CD4-positive, alpha-beta T cell treated with Interleukin-17A for 1 hour (primary cell): ENCODE results near the gene FGFR3.
A peak's percentile ranks its signal among the peaks of the same experiment; 100 is the strongest.

Experiments used
- DNase-seq: peaks from one replicate; pipeline ENCODE4 v3.0.0-alpha.2; 2020

FGFR3 gene

DNA sequence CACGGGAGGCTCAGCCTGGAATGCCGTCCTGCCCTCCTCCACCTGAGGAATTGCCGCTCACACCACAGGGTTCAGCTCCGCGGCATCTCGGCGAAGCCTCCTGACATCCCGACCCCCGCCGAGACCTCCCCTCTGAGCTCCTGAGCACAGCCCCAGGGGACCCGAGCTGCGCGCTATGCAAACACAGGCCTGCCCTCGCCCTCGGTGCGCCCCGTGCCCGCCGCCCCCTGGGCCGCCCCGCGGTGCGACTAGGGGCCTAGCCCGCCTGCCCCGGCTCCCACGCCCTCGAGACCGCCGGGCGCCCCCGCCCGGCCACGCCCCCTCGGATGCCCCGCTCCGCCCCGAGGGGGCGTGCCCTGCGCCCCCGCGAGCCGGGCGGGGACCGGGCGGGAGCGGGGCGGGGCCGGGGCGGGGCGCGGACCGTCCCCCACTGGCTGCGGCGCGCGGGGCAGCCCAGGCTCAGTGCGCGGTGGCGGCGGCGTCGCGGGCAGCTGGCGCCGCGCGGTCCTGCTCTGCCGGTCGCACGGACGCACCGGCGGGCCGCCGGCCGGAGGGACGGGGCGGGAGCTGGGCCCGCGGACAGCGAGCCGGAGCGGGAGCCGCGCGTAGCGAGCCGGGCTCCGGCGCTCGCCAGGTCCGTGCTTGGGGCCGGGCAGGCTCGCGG is at the start of gene FGFR3:
FGFR3 (plus strand) TSS at position 462 of the 664 bp plus-strand sequence. CDS start 642 bp downstream, outside the sequence.
- peak; percentile 25 for DNase-seq

DNA sequence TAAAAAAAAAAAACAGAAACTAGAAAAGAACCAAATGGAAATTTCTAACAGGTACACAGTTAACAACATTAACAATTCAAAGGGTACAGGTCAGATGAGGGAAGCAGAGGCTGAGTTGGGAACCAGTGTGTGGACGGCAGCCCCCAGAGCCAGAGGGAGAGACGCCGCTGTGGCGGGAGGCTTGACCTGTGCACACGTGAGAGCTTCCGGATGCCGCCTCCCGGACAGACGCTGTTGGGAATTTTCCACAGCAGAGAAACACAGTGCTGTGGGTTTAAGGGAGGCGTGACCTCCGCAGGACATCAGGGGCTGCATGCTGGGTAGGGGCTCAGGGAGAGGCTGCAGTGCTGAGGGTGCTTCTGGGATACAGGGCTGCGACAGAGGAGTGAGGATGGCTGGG is 49.5 kb upstream of the FGFR3 start:
- DNase-seq = no peak

DNA sequence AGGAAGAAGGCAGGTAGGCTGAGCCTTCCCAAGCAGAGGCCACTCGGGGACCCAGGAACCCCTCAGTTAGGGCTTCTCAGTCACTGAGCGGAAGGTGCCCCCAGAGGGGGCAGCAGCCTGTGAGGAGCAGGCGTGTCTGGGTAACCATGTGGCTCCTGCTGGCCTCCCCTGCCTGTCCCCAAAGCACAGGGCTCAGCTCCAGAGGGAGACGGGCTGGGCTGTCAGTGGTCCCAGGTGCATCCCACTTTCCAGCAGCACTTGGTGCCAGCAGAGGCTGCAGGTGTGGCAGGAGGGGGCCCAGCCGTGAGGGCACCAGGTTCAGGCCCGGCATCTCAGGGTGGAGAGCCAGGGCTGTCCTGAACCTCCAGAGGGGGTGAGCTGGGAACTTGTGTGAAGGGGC is 49.1 kb upstream of the FGFR3 start:
- DNase-seq = no peak

DNA sequence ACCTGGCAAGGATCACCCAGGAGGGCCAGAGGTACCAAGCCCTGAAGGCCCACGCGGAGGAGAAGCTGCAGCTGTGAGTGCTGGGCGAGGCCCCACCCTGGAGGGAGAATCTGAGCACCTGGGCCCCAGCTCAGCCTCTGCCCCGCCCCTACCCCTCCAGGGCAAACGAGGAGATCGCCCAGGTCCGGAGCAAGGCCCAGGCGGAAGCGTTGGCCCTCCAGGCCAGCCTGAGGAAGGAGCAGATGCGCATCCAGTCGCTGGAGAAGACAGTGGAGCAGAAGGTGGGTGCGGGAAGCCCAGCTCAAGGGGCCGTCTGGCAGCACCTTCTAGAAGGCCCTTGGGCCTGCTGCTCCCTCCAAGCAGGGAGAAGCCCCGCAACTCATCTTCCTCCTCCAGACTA is 48.5 kb upstream of the FGFR3 start:
- DNase-seq = no peak

DNA sequence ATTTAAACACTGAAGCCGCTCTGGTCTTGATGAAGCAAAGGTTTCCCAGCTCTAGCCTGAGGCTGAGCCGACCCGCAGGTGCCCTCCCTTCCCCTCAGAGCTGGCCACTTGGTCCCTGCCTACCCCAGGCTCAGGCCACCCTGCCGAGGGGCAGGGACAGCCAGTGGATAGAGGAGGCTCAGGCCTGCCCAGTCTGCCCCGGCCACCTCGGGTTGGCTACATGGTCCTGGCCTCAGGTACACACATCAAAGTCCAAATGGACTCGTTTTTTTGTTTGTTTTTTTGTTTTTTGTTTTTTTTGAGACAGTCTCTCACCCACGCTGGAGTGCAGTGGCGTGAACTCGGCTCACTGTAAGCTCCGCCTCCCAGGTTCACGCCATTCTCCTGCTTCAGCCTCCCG is 47.9 kb upstream of the FGFR3 start:
- DNase-seq = no peak

DNA sequence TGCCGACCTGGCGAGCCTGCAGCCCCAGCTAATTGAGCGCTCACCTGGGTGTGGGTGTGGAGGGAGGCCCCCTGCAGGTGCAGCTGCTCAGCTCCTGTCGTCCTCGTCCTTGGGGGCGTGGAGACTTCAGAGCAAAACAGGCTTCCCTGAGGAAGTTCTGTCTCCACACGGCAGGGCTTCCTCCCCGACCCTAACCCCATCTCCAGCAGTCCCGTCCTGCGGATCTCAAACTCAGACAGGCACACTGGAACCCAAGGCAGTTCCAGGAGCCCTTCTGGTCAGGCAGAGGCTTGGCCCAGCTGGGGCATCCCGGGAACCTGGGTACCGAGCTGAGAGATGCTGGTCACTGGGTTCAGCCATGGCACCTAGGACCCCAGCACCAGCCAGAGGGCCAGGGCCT is 47.4 kb upstream of the FGFR3 start:
- DNase-seq = no peak

DNA sequence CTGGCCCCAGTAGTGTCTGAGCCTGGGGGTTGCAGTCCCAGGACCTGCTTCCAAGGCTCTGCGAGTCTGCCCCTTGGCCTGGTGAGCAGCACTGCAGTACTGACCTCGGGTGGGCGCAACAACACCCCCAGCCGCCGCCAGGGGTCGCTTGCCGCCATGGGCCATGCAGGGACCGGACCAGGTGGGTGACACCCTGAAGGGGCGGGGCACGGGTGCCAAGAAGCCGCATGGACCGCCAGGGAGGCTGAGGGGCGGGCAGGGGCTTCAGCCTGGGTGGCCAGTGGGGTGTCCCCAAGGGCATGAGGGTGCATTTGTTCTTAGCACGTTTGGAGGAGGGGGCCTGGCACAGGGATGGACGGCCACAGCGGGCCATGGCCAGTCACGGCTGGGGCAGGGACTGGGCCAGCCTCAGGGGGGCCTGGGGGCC is 46.8 kb upstream of the FGFR3 start:
- DNase-seq = peak; percentile 75

DNA sequence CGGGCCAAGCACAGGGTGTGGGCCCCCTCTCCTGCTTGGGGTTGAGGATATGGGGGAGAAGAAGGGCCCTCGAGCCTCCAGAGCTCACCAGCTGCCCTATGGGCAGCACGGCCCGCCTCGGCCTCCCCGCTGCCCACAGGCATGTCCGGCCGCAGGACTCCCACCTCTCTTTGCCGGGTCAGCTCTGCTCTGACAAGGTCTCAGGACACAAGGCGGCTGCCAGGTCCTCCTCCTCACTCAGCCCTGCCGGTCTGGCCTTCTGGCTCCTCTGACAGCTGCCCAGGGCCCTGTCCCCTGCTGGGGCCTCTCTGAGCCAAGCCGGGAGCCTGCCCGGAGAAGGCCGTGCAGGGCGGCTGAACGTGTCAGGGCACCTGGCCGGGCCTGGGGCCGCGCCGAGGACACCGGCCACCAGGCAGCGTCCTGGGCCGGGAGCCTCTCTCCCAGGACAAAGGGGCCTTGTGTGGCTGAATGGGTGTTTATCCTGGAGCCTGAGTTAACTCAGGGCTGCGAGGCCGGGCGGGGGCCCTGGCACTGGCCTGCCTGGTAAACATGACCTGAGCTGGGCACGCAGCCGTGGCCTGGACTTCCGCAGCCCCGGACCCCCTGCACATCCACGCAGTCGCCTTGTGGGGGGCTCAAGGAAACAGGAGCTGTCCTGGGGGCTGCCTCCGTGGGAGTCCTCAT is 46.0 kb upstream of the FGFR3 start:
- DNase-seq = no peak

DNA sequence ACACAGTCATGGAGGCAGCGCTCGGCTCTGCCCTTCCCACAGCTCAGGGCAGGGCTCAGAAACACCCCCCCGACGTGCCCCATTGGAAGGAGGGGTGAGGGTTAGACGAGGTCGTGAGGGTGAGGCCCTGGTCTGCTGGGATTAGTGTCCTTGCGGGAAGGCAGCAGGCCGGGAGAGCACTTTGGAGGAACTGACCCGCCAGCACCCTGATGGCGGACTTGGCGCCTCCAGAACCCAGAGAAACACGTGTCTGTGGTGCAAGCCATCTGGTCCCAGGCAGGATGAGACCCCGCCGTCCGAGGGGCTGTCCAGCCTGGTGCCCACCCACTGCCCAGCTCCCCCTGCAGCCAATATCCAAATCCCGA is 45.5 kb upstream of the FGFR3 start:
- no peak for DNase-seq

DNA sequence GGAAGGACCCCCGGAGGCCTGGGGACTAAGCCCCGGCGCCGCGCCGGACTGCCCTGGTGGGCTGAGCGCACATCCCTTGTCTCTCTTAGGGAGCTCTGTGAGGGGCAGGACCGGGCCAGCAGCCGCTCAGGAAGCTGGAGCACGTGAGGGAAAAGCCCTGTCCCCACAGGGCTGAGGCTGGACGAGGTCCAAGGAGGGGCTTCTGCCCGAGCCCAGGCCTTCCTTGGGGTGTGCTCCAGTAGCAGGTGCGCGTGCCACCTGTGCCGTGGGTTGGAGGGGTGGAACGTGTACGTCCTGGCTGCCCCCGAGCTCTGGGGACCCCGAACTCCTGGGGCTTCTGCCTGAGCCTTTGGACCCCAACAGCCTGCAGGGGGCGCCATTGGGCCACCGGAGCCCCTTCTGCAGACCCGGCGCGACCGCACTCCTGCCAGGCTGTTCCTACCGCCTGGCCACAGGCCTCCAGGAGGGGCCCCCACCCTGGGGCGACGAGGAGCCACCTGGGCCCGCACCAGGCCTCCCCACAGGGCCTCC is 44.6 kb upstream of the FGFR3 start:
- DNase-seq = peak; percentile 71

DNA sequence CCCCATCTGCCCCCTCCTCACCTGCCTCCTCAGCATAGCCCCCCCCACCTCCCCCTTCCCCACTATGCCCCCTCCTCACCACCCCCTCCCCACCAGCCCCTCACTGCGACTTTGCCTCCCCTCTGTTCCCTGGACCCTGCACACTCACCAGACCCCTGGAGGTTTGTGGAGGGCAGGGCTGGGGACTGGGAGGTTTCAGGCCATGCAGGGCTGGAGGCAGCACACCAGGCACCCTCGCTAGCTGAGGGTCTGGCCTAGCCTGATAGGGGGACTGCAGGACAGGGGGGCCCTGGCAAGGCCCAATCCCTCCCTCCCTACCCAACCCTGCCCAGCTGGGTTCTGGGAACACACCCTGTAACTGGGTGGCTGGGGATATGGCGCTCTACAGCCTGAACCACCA is 43.7 kb upstream of the FGFR3 start:
- no peak for DNase-seq

DNA sequence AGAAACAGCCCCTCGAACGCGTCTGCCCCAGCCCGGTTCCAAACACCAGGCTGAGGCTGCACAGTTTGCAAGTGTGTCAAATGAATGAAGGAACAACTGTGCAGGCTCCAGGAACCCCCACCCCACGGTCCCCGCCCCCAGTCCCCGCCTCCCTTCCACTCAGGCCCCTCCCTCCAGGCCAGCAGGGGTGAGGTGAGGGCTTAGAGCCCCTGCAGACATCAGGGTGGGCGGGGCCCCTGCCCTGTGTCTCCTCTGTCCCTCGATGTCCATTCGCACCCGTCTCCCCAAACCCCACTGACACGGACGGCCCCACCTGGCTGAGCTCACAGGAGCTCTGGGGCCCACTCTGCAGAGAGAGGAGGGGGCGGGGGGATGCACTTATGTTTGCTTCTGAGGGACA is 43.3 kb upstream of the FGFR3 start:
- DNase-seq = no peak

DNA sequence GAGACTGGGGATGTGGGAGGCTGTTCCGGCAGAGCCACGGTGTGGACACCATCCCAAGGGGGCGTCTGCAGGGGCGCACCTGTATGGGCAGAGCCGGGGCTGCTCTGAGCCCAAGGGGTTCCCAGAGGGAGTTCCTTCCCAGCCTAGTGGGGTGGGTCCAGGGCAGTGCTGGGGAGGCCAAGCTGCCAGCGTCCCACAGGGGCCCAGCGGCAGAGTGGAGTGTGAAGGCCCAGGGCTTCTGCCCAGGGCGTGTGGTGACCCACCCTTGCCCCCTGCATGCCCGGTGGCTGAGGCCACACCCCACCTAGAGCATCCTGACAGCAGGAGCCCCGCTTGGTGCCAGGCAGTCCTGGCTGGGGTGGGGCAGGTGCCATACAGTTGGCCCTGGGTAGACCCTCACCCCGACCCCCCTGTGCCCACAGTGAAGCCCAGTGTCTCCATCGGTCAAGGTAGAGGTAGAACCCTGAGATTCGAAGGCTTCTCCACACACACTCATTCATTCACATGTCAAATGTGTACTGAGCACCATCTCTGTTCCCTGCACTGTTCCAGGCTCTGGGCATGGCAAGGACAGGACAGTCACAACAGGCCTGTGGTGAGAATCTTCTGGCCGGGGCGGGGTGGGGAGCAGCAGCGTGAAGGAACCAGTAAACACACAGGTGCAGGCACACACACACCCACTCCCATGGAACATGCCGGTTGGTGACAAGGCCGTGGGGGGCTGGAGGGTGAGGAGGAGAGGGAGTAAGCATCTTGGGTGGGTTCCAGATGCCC is 42.5 kb upstream of the FGFR3 start:
- no peak for DNase-seq

DNA sequence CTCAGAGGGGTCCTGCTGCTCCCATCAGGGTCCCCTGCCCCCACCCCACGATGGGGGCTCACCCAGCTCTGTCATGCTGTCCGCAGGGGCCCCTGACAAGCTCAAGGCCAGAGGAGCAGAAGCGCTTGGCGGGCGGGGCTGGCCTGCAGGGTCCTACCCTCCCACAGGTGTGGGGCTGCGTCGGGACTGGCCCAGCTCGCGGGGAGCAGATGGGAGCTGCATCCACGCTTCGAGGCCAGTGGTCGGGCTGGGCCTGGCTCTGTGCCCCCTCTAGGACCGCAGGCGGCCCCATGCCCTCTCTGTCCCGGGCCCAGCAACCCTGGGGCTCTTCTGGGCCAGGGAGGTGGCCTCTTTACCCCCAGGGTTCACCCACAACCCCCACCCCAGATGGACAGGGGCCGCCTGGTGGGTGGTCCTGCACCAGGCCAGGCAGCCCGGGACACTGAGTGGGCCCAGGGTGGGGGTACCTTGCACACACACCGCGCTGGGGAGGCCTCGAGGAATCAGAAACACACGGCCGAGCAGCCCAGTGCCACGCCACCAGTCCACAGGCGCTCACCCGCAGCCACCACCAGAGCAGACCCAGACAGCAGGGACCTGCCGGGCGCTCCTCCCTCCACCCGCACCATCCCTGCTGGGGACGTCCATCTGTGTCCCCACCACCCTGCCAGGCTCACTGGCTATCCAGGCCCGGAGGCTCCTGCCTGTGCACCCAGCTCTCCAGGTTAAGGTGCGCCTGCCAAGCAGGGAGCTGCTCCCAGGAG is 41.8 kb upstream of the FGFR3 start:
- no peak for DNase-seq

DNA sequence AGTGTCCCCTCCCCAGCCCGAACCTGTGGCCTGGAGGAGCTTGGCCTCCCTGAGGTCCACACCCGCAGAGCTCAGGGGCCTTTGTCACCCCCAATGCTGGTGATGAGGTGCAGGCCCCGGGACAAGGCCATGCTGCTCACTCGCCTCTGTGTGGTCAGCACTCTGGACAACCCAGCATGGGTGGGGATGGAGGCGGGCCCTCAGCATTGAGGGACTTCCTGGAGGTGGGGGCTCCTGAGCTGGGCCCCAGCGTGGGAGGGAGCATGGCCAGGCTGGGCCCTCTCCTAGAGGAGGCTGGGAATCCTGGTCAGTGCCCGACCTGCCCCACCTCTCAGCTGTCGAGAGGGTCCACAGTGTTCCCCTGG is 41.2 kb upstream of the FGFR3 start:
- no peak for DNase-seq

DNA sequence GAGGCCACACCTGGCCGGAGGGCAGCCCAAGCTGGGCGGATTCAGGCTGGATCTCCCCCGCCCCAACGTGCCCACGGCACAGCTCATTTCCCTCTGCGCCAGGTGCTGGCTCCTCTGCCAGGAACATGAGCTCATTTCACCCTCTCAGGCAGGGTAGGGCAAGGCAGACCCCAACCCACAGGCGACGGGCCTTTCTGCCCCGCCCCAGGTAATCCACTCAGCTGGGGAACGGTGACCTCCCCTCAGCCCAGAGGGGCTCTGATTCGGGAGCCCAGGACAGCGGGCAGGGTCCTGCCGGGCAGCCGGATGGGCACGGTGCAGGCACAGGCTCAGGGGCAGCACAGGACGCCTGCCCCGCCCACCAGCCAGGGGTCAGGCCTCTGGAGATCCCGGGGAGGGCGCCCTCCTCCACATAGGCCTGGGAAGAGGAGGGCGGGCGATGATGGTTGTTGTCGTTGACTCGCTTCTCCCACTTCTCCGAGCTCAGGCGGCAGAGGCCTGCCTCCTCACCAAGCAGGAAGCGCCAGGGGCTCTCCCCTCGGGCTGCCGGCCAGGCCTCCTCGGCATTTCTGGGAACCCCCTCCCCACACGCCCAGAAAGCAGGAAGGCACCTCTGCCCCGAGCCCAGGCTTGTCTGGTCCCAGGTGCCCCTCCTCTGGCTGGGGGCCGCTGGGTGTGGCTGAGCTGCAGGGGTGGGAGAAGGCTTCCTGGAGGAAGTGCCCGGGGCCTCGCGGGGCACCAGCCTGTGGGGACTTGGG is 40.6 kb upstream of the FGFR3 start:
- peak; percentile 25 for DNase-seq

DNA sequence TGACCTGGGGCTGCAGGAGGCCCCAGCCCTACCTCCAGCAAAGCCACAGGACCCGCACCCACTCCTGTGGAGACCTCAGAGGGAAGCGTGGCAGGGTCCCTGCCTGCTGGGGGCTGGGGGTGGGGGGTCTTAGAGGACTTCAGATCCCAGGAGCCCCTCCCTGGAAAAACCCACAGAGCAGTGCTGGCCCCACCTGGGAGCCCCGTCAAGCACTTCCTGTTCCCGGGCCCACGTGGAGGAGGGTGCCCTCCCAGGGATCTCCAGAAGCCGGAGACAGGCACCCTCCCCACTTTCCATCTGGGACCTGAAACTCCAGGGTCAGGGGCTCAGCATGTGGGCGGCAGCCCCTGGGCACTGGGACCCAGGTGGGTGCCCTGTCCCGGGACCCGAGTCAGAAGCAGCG is 39.8 kb upstream of the FGFR3 start:
- no peak for DNase-seq

DNA sequence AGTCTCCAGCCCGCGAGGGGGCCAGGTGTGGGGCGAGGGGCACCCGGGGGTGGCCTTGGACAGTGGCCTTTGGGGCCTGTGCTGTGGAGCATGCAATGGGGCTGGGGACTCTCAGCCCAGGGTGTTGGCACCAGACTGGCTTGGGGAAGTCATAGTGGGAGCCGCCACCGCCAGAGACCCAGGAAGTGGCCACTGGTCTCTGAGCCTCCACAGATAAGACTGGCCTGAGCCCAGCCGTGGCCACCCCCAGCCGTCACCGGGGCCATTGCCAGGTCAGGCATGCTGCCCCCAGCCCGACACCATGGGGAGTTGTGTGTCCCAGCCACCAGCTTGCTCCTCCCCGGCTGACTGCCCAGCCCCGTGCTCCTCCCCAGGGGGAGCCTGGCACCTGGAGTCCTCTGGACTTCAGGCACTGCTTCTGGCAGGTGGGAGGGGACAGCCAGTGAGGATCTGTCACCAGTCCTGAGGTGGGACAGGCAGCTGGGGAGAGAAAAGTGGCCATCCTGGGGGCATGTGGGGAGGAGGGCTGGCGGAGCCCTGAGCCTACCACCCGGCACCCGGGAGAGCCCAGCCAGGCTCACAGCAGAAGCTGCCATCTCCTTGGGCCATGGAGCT is 39.3 kb upstream of the FGFR3 start:
- DNase-seq = no peak

DNA sequence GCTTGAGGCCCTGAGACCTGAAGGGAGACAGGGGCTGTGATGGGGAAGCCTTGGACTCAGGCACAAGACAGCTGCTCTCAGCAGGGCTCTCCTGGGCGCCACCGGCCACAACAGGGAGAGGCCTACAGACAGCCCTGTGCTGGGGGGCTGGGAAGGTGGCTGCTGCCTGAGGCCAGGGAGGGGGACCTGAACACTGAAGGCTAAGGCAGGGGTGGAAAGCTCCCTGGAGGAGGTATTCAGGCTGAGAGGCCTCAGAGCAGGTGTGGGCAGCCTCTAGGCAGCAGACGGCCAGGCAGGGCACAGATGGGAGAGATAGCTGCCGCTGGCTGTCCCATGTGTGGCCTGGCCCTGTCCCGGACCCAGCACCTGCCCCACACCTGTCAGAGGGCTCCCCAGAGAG is 38.8 kb upstream of the FGFR3 start:
- DNase-seq = no peak

DNA sequence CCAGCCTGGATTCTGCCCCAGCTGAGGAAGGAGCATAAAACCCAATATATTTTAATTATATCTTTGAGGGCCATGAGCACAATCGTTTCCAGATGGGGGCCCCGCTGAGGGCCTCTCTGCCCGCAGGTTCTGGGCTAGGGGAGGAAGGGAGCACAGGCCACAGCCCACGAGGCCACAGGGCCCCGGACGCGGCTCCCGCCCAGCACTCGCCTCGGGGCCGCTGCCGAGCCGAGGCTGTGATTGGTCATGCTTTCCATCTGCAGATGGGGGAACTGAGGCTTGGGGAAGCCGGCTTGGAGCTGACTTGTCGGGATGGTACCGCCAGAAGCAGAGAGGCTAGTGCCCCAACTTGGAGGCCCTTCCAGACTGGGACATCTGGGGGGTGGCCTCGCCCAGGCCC is 37.8 kb upstream of the FGFR3 start:
- DNase-seq = no peak

DNA sequence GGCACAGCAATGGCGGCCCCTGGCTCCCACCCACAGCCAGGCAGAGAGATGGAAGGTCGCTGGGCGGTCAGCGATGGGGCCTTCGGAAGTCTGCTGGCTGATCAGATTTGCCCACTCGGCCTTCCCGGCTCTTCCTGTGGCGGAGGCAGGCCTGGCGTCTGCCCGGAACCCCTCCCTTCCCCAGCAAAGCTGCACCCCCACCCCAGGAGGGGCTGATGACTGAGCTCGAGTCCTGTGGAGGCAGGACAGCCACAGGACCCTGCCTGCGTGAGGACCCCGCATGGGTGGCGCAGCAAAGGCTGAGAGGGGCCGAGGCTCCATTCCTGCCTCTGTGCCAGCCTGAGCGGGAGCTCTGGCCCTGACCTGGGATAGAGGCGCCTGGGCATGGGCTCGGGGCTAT is 37.0 kb upstream of the FGFR3 start:
- DNase-seq = no peak
